ENCODE data around the gene TMEM170A.
A peak's percentile ranks its signal among the peaks of the same experiment; 100 is the strongest.
"Not testable (repeated sequence)": the region's sequence is repeated elsewhere in the genome, so short reads cannot be mapped to it uniquely, and the experiment has no call there.

The TMEM170A gene

GRCh38 chr16:75446416-75446815, 18.1 kb downstream of the TMEM170A start:
- DNase-seq: no peak

- DNase-seq: no peak
Measured at GRCh38 chr16:75445298-75445697, 19.2 kb downstream of the TMEM170A start.

- no peak for DNase-seq
Measured at GRCh38 chr16:75443298-75443697, 21.2 kb downstream of the TMEM170A start.

GRCh38 chr16:75433732-75434413, 30.6 kb downstream of the TMEM170A start:
- DNase-seq: no peak

GRCh38 chr16:75432828-75433731, 31.4 kb downstream of the TMEM170A start, which contains the start of gene CFDP1:
Gene CFDP1 (minus strand): TSS chr16:75433503. CDS start chr16:75433352, 151 bp downstream.
- DNase-seq: peak; percentile 95 to 97

GRCh38 chr16:75429621-75430403, 34.7 kb downstream of the TMEM170A start:
- no peak for DNase-seq

- not testable (repeated sequence) for DNase-seq
Measured at GRCh38 chr16:75426524-75426923, 38.0 kb downstream of the TMEM170A start.

GRCh38 chr16:75424105-75424762, 40.3 kb downstream of the TMEM170A start:
- not testable (repeated sequence) for DNase-seq

- no peak for DNase-seq
Measured at GRCh38 chr16:75423723-75424104, 40.8 kb downstream of the TMEM170A start.

- DNase-seq: no peak
Measured at GRCh38 chr16:75421820-75422126, 42.7 kb downstream of the TMEM170A start.

- peak; percentile 5 to 14 for DNase-seq
Measured at GRCh38 chr16:75420987-75421819, 43.3 kb downstream of the TMEM170A start.

- DNase-seq: no peak
Measured at GRCh38 chr16:75416904-75417565, 47.5 kb downstream of the TMEM170A start.

- no peak for DNase-seq
Measured at GRCh38 chr16:75415169-75415905, 49.2 kb downstream of the TMEM170A start.

GRCh38 chr16:75413951-75414350, 50.5 kb downstream of the TMEM170A start:
- no peak for DNase-seq

GRCh38 chr16:75406943-75407342, 57.5 kb downstream of the TMEM170A start:
- no peak for DNase-seq

GRCh38 chr16:75402821-75403475, 61.5 kb downstream of the TMEM170A start:
- DNase-seq: peak in 1 of 2 donors; percentile 6

- DNase-seq: no peak
Measured at GRCh38 chr16:75402159-75402820, 62.2 kb downstream of the TMEM170A start.

GRCh38 chr16:75401691-75402090, 62.8 kb downstream of the TMEM170A start:
- DNase-seq: no peak

- DNase-seq: no peak
Measured at GRCh38 chr16:75398333-75398732, 66.2 kb downstream of the TMEM170A start.

Data from activated CD4-positive, alpha-beta T cell treated with anti-CD3 and anti-CD28 coated beads for 4 hours (primary cell).